Ramos (cell line): Measurements from ENCODE around the gene NUDC.
"Not testable (repeated sequence)": the region's sequence is repeated elsewhere in the genome, so short reads cannot be mapped to it uniquely, and the experiment has no call there.

ENCODE experiments used
- in situ Hi-C: fragments of 300-500 bp; cut with MboI; formaldehyde crosslinking; loops from one replicate; pipeline ENCODE4 v1.14.3; 2022; ENCODE audit warnings: low sequenced_read_pairs; ENCODE audit not compliant: unreplicated experiment

NUDC gene

GRCh38 chr1:26921540-26922430, at the start of gene NUDC:
Gene NUDC (plus strand): TSS chr1:26921743. CDS start chr1:26921849, 106 bp downstream.
- in situ Hi-C loops, result no loop called here

GRCh38 chr1:26873097-26873496, 48.4 kb upstream of the NUDC start:
- in situ Hi-C loops, result not testable (repeated sequence)

DNA sequence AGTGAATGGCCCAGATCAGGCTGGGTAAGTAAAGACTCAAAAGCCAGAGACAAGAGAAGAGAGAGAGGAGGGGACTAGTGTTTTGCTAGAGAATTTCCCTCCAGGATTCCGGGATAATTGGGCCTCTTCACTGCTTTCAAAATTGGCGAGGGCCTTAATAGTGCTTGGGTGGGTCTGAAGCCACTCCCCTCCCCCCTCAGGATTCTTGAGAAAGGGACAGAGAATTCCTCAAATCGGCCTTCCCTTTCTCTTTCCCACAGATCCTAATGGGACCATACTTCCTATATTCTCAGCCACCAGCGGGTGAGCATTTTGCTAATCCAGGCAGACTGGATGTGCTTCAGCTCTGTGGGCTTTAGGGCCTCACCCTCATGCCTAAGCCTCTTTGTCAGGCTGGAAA, 46.6 kb upstream of the NUDC start:
- in situ Hi-C loops, result no loop called here

- in situ Hi-C loops, result no loop called here
Measured at GRCh38 chr1:26877326-26877725, 44.2 kb upstream of the NUDC start.

- in situ Hi-C loops, result no loop called here
Measured at GRCh38 chr1:26879793-26880192, 41.8 kb upstream of the NUDC start.

- in situ Hi-C loops, result not testable (repeated sequence)
Measured at GRCh38 chr1:26881611-26882010, 39.9 kb upstream of the NUDC start.

DNA sequence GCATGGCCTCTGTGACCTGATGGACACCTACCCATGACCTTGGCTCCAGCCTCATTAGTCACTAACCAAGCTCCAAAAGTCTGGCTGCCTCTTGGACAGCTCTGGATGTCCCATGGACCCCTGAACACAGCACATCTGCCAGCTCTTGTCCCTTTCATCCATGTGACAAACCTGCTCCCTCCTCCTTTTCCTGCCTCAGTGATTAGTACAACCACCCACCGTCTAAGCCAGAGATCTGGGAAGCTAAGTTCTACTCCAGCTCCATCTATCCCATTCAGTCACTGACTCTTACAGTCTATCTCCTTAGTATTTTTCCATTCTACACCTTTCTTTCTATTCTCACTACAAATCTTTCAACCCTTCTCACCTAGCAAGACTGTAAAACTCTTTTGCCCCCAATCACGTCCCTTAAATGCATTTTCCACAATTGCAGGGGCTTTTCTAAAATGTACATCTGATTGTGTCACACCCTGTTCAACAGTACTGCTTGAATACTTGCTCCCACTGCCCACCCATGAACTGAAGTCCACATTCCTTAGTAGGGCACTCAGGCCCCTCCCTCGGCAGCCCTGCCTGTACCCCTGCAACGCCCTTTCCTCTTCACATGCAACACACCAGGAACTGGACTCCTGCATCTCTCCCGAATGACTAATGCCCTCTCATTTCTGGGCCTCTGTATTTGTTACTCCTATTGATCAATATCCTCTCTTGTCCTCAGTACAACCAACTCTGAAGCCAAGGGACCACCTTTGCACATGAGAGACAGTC, 38.7 kb upstream of the NUDC start:
- in situ Hi-C loops, result no loop called here

DNA sequence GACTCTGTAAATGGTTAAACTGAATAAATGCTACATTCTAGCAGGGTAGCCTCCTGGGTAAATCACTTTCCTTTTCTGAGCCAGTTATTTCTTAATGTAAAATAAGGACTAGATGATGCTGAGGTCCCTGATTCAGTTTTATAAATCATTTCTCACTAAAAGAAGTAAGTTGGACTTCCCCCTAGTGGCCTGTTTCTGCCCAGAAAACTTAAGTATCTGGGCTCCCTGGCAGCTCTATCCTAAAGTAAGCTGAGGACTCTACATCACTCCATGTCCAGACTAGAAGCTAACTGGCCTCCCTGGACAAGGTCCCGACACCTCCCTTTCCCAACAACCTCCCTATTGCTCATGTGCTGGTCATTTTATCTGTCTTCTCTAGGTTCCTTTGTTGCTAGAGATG, 34.4 kb upstream of the NUDC start:
- in situ Hi-C loops, result no loop called here

DNA sequence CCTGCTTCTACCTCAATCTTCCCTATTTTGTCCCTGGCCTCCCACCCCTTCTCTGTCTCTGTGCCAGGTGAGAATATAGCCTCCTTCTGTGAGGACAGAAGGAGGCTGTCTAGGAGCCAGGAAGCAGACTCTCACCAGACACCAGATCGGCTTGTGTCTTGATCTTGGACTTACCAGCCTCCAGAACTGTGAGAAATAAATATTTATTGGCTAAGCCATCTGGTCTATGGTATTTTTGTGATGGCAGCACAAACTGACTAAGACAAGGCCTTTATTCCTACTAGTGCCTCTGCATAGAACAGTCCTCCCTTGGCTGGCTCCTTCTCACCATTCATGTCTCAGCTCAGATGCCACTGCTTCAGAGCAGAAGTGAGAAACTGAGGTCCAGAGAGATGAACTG, 33.3 kb upstream of the NUDC start:
- in situ Hi-C loops, result no loop called here

DNA sequence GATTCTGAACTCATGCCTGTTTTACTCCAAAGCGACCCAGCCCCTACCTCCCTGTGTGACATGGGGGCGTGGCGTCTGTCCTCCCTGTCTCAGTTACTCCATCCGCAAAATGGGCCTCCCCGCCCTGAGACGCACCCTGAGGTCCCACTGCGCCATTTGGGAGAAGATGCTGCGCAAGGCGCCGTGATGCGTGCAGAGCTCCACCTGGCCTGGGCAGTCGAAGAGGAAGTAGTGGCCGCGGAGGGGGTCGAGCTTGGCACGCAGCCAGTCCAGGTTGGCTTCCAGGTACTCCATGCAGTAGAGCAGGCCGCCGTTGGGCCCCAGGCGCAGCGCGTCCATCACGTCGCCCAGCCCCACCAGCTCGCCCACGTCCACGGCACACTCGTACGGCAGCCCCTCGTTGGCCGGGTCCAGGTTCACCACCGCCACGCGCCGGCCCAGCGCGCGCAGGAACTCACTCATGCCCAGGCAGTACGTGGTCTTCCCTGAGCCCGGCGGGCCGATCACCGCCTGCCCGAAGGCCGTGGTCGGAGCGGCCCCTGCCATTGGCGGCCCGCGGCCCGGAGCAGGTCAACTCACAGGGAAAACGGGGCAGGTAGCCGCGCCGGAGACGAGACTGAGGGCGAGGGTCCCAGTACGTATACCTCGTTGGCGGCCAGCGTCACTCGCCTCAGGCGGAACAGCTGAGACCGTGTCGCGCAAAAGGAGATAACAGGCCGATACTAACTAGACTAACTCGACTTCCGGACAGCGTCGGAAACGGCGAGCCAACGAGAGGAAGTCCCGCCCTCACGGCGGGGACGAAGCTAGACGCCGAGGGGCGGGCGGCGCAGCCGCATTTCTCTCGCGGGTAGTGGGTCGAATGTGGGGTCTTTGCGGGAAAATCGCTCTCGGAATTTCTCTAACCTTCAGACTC, 31.7 kb upstream of the NUDC start, which contains the start of gene GPN2:
GPN2 (minus strand) TSS at position 733 of the 916 bp plus-strand sequence; CDS start at position 546, 187 bp downstream.
- in situ Hi-C loops, result no loop called here

GRCh38 chr1:26890467-26890796, 31.1 kb upstream of the NUDC start:
- in situ Hi-C loops, result no loop called here

GRCh38 chr1:26894263-26894662, 27.3 kb upstream of the NUDC start:
- in situ Hi-C loops, result no loop called here

- in situ Hi-C loops, result no loop called here
Measured at GRCh38 chr1:26897351-26897750, 24.2 kb upstream of the NUDC start.

- in situ Hi-C loops, result no loop called here
Measured at GRCh38 chr1:26900001-26900814, 21.3 kb upstream of the NUDC start, which contains the start of gene GPATCH3. Gene GPATCH3 (minus strand): TSS chr1:26900467. CDS start chr1:26900442, 25 bp downstream.

- in situ Hi-C loops, result no loop called here
Measured at GRCh38 chr1:26900815-26901511, 20.6 kb upstream of the NUDC start.

GRCh38 chr1:26907071-26907917, 14.2 kb upstream of the NUDC start:
- in situ Hi-C loops, result no loop called here

GRCh38 chr1:26909951-26910342, 11.6 kb upstream of the NUDC start:
- in situ Hi-C loops, result no loop called here
